HepG2 (cell line): ENCODE data around the gene ASXL3. TPM values are rescaled to one million over a fixed set of nuclear protein-coding genes. Genes with fewer than 3 reads are reported as not detected.

Experiments
- ATAC-seq: fragments of 200-7000 bp; cut with Tn5 transposase; 3 replicates; pipeline ENCODE4 v1.9.1; 2020; ENCODE audit warnings: mild to moderate bottlenecking, moderate library complexity
- BruUV-seq: library from RNA; stranded (reverse); fragments of 400-500 nt; replicated peaks from 2 replicates; lab custom pipeline; 2021; lab: Mats Ljungman, UMichigan
- CTCF ChIA-PET: fragments of 300-600 bp; formaldehyde crosslinking; extraction: SDS; loops from one replicate; lab custom pipeline; 2021; ENCODE audit warnings: low total read pairs, inconsistent platforms, low intra/inter-chr PET ratio; lab: Yijun Ruan, JAX
- POLR2A ChIA-PET: fragments of 350-600 bp; sonication (Branson Sonifier 250); formaldehyde crosslinking; loops from one replicate; lab custom pipeline; 2020; ENCODE audit warnings: antibody characterized with exemption, inconsistent platforms; lab: Yijun Ruan, JAX
- DNase-seq: peaks from one replicate; pipeline ENCODE4 v3.0.0-alpha.2; 2015; ENCODE audit warnings: low spot score
- FAIRE-seq: peaks from 3 replicates; lab custom pipeline; 2011; peaks lifted over from hg19 to GRCh38; lab: Jason Lieb, UNC
- H2AFZ ChIP-seq: one replicate; pipeline ENCODE4 v1.6.1; 2011; ENCODE audit warnings: low read length, inconsistent platforms
- H3K27ac ChIP-seq: fragments of 300-600 bp; 3 replicates; pipeline ENCODE4 v1.8.0; 2011; ENCODE audit warnings: mixed run types, mild to moderate bottlenecking, mixed read lengths, low read length, inconsistent platforms; ENCODE audit not compliant: insufficient read depth; ENCODE audit errors: extremely low read length
- H3K27me3 ChIP-seq, 2 experiments: fragments of 200-600 bp in 1 of 2; 2 replicates in 1 of 2; 3 replicates in 1 of 2; pipeline versions ENCODE4 v1.6.0 to v1.8.0; 2011; ENCODE audit warnings: low read length in 2 of 2, mild to moderate bottlenecking in 2 of 2, moderate library complexity in 2 of 2, inconsistent platforms in 1 of 2; ENCODE audit not compliant: insufficient read depth in 2 of 2, control insufficient read depth in 1 of 2
- H3K36me3 ChIP-seq, 2 experiments: fragments of 200-600 bp in 1 of 2; replicated peaks in 1 of 2; 2 replicates in 1 of 2; 3 replicates in 1 of 2; pipeline versions ENCODE4 v1.5.1 to v1.8.0; 2011; ENCODE audit warnings: low read length in 2 of 2, inconsistent platforms in 1 of 2; ENCODE audit not compliant: insufficient read depth in 2 of 2, control insufficient read depth in 1 of 2
- H3K4me1 ChIP-seq: 2 replicates; pipeline ENCODE4 v1.5.1; 2012; ENCODE audit warnings: low read length, inconsistent platforms; ENCODE audit not compliant: insufficient read depth
- H3K4me2 ChIP-seq: 2 replicates; pipeline ENCODE4 v1.6.0; 2011; ENCODE audit warnings: low read depth, low read length, inconsistent platforms
- H3K4me3 ChIP-seq, 3 experiments: fragments of 200-600 bp in 1 of 3; sonication (generic), shearing (Covaris generic) in 1 of 3; replicated peaks in 1 of 3; 2 replicates each; pipeline ENCODE4 v1.5.1; 2011 to 2016; ENCODE audit warnings: low read length in 3 of 3, inconsistent platforms in 2 of 3, low read depth in 2 of 3, mild to moderate bottlenecking in 2 of 3, control low read depth in 1 of 3, mixed read lengths in 1 of 3; ENCODE audit not compliant: insufficient read depth in 1 of 3
- H3K79me2 ChIP-seq: one replicate; pipeline ENCODE4 v1.6.1; 2011; ENCODE audit warnings: low read length, inconsistent platforms; ENCODE audit not compliant: insufficient read depth
- H3K9ac ChIP-seq: 2 replicates; pipeline ENCODE4 v1.6.0; 2011; ENCODE audit warnings: mild to moderate bottlenecking, low read depth, low read length, inconsistent platforms; ENCODE audit not compliant: insufficient read depth
- H3K9me3 ChIP-seq: 2 replicates; pipeline ENCODE4 v1.5.1; 2012; ENCODE audit warnings: mild to moderate bottlenecking, low read length
- H4K20me1 ChIP-seq: 2 replicates; pipeline ENCODE4 v1.6.0; 2011; ENCODE audit warnings: inconsistent platforms, mild to moderate bottlenecking, low read length, moderate library complexity; ENCODE audit not compliant: insufficient read depth
- FOXA1 ChIP-seq, 2 experiments: fragments of 450-650 bp in 1 of 2; sonication (generic) in 1 of 2; formaldehyde crosslinking in 1 of 2; IDR thresholded peaks; 2 replicates each; pipeline versions ENCODE4 v1.4.0 to v1.6.1; 2016 to 2020; ENCODE audit warnings: missing genetic modification reagents in 1 of 2
- FOXA3 ChIP-seq: IDR thresholded peaks from 2 replicates; pipeline ENCODE4 v1.6.1; 2016; ENCODE audit warnings: missing genetic modification reagents, missing compliant biosample characterization
- KLF15 ChIP-seq: sonication (generic); formaldehyde crosslinking; IDR thresholded peaks from 2 replicates; pipeline ENCODE4 v1.8.1; 2023; ENCODE audit warnings: borderline replicate concordance, mild to moderate bottlenecking, inconsistent platforms, missing genetic modification reagents, mixed read lengths
- MLLT10 ChIP-seq: sonication (generic); formaldehyde crosslinking; IDR thresholded peaks from 2 replicates; pipeline ENCODE4 v1.4.0; 2020; ENCODE audit warnings: missing genetic modification reagents
- MYNN ChIP-seq: sonication (generic); formaldehyde crosslinking; IDR thresholded peaks from 2 replicates; pipeline ENCODE4 v1.4.0; 2020; ENCODE audit warnings: mild to moderate bottlenecking, low read depth, missing genetic modification reagents
- ZNF430 ChIP-seq: sonication (generic); formaldehyde crosslinking; IDR thresholded peaks from 2 replicates; pipeline ENCODE4 v1.9.0; 2021; ENCODE audit warnings: mild to moderate bottlenecking, missing genetic modification reagents
- ZNF607 ChIP-seq: sonication (generic); formaldehyde crosslinking; IDR thresholded peaks from 2 replicates; pipeline ENCODE4 v1.5.1; 2020; ENCODE audit warnings: missing genetic modification reagents, mild to moderate bottlenecking, borderline replicate concordance
- ZNF724P ChIP-seq: sonication (generic); formaldehyde crosslinking; IDR thresholded peaks from 2 replicates; pipeline ENCODE4 v1.8.0; 2022; ENCODE audit warnings: missing genetic modification reagents, borderline replicate concordance
- WGBS: methylation state at CpG from one replicate; pipeline ENCODE4 v1.1.6; 2017; ENCODE audit warnings: low lambda C conversion rate; 5-methylcytosine and 5-hydroxymethylcytosine counted together
- in situ Hi-C: cut with HindIII; loops from 2 replicates; pipeline ENCODE4 v1.10.0; 2017; ENCODE audit warnings: low pct_unique_long_range_greater_than_20kb; ENCODE audit not compliant: extremely low pct_ligation_motif_present
- intact Hi-C: fragments of 100-400 bp; cut with micrococcal nuclease; formaldehyde crosslinking; loops from one replicate; pipeline ENCODE4 v1.10.0; 2022; ENCODE audit not compliant: unreplicated experiment
- polyA plus RNA-seq, 8 experiments: library from polyadenylated mRNA; depleted of rRNA in 3 of 8; stranded (reverse) in 7 of 8; unstranded in 1 of 8; fragments of >200 nt; fragmentation: Illumina TruSeq in 4 of 8; extraction: Trizol in 4 of 8; gene quantifications; 2 replicates each; pipeline versions ENCODE4 v1.2.1 to v1.2.3, GENCODE V29; 2011 to 2016; ENCODE audit warnings: low read depth in 4 of 8, missing spikeins in 1 of 8, mixed read lengths in 1 of 8; ENCODE audit not compliant: insufficient read depth in 1 of 8
- total RNA-seq, 5 experiments: library from RNA; depleted of rRNA; stranded (reverse); fragments of >200 nt; fragmentation: Illumina TruSeq; extraction: Trizol; gene quantifications; 2 replicates each; pipeline ENCODE4 v1.2.3, GENCODE V29; 2016; ENCODE audit warnings: low read depth in 1 of 5
- TF ChIP-seq, protein P1 (sequence below): sonication (generic); formaldehyde crosslinking; IDR thresholded peaks from 2 replicates; pipeline ENCODE4 v1.5.0; 2020; ENCODE audit warnings: missing genetic modification reagents
- TF ChIP-seq, protein P2 (sequence below): sonication (generic); formaldehyde crosslinking; IDR thresholded peaks from 2 replicates; pipeline ENCODE4 v1.5.0; 2020; ENCODE audit warnings: mild to moderate bottlenecking, missing genetic modification reagents, moderate library complexity

ASXL3 gene
- total and polyA plus RNA-seq, 2 of the 13 experiments (the other 11 are each of a cell fraction or from before 2014, with no cell fraction given): not detected

DNA sequence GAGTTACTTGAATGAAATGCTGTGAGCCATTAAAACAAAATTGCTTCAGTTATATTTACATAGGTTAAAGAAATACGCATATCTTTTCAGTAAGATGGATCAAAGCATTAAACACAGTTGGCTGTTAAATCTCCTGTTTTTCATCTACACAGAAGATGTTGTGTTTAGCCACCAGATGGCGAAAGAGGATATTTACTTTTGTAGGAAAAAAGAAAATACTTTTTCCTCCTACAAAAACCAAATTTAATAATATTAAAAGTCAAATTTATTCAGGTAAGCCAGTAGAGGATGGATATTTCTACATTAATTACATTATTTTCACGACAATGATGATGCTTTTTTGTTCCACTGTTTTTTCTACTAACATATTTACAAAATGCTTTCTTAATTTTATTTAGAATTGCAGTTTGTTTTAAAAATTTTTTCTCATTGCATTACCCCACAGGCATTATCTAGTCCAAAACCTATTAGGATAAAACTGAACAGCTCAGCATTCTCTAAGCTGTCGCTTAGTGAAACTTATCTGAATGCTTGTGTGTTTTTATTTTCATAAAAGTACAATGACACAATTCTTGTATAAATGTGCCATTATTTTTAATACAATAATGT is 173.7 kb downstream of the ASXL3 start:
- ChIA-PET CTCF (interaction anchor here (1.2 kb wide), 1 partner anchor 9 kb away, joined by 3 read pairs; no protein-coding TSS in a partner anchor), POLR2A (no interaction called here)
- H3K36me3 ChIP-seq: no peaks in the 10 kb centered on the region
- no peaks in the 10 kb centered on the region for H3K79me2 ChIP-seq
- FAIRE-seq (no peak), ATAC-seq (no peak), DNase-seq (no peak)
- no peak overlapping the region for H3K4me3 ChIP-seq
- no peaks in the 10 kb centered on the region for H3K27me3 ChIP-seq
- intact Hi-C loops (loop anchor here (5.0 kb wide), 1 partner anchor 281 kb away; no protein-coding TSS in a partner anchor), in situ Hi-C loops (loop anchor here (25.0 kb wide), 1 partner anchor 514 kb away; no protein-coding TSS in a partner anchor)
- BruUV-seq: no TSS peak
- H3K4me2 ChIP-seq: no peak overlapping the region
- H3K4me1 ChIP-seq: no peaks in the 10 kb centered on the region
- H4K20me1 ChIP-seq: no peaks in the 10 kb centered on the region
- H2AFZ ChIP-seq: no peak overlapping the region
- H3K27ac ChIP-seq: no peak overlapping the region
- H3K9me3 ChIP-seq: no peaks in the 10 kb centered on the region
- TF ChIP-seq, protein P1, sequence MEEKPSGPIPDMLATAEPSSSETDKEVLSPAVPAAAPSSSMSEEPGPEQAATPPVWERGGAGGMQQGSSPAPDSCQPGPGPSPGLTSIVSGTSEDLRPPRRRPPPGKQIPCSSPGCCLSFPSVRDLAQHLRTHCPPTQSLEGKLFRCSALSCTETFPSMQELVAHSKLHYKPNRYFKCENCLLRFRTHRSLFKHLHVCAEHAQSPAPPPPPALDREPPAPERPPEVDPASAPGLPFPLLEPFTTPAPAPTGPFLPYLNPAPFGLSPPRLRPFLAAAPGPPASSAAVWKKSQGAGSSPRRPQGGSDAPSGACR (CRISPR knock-in tag): no peak
- TF ChIP-seq ZNF607 (CRISPR knock-in tag) (no peak), ZNF724P (CRISPR knock-in tag) (no peak), ZNF430 (CRISPR knock-in tag) (no peak), FOXA1 (IDR thresholded peaks at IDR 0.05) (no peak), FOXA1 (CRISPR knock-in tag; IDR thresholded peaks at IDR 0.05) (peak; percentile 41; the same call in 1 of the 2 replicates), FOXA3 (0 out of 2 replicates have a peak, but pooled peaks have one; percentile 33), MYNN (no peak), MLLT10 (CRISPR knock-in tag) (no peak), KLF15 (no peak)
- TF ChIP-seq, protein P2, sequence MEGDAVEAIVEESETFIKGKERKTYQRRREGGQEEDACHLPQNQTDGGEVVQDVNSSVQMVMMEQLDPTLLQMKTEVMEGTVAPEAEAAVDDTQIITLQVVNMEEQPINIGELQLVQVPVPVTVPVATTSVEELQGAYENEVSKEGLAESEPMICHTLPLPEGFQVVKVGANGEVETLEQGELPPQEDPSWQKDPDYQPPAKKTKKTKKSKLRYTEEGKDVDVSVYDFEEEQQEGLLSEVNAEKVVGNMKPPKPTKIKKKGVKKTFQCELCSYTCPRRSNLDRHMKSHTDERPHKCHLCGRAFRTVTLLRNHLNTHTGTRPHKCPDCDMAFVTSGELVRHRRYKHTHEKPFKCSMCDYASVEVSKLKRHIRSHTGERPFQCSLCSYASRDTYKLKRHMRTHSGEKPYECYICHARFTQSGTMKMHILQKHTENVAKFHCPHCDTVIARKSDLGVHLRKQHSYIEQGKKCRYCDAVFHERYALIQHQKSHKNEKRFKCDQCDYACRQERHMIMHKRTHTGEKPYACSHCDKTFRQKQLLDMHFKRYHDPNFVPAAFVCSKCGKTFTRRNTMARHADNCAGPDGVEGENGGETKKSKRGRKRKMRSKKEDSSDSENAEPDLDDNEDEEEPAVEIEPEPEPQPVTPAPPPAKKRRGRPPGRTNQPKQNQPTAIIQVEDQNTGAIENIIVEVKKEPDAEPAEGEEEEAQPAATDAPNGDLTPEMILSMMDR (CRISPR knock-in tag): peak; percentile 31
- WGBS: 0% methylated on average over 4 of the region's 4 CpGs
- no peak overlapping the region for H3K9ac ChIP-seq
